ENCODE measurements around the gene PDZK1IP1.

- TF ChIP-seq CTCF (IDR thresholded peaks at IDR 0.05; ENCODE audit: borderline replicate concordance, extremely low read depth, low read length, poor library complexity, severe bottlenecking) (no peak), EZH2 (IDR thresholded peaks at IDR 0.05; ENCODE audit: borderline replicate concordance, low read depth, low read length, severe bottlenecking) (no peak)
Observed at GRCh38 chr1:47186267-47187185, 3.3 kb downstream of the PDZK1IP1 start.

Data from DND-41 (cell line).